CD4-positive, alpha-beta T cell (primary cell): ENCODE data around the gene BRF1. TPM values are rescaled to one million over a fixed set of nuclear protein-coding genes. Genes with fewer than 3 reads are reported as not detected.
"Not testable (repeated sequence)": the region's sequence is repeated elsewhere in the genome, so short reads cannot be mapped to it uniquely, and the experiment has no call there.

ENCODE experiments used
- ATAC-seq: fragments of 200-7000 bp; cut with Tn5 transposase; one replicate; pipeline ENCODE4 v1.10.0; 2022; ENCODE audit warnings: mild to moderate bottlenecking; ENCODE audit not compliant: poor library complexity
- CTCF ChIA-PET: fragments of 350-600 bp; sonication (Branson Sonifier 250); formaldehyde crosslinking; loops from one replicate; lab custom pipeline; 2021; ENCODE audit warnings: antibody characterized with exemption, inconsistent platforms; lab: Charles Lee
- POLR2A ChIA-PET: fragments of 350-600 bp; sonication (Branson Sonifier 250); formaldehyde crosslinking; loops from one replicate; lab custom pipeline; 2021; ENCODE audit warnings: antibody characterized with exemption, inconsistent platforms; lab: Charles Lee
- DNase-seq, 14 experiments: peaks; one replicate each; pipeline ENCODE4 v3.0.0-alpha.2; 2013 to 2020; ENCODE audit warnings: mixed read lengths in 2 of 14
- H3K27ac ChIP-seq, 2 donors: one replicate each; pipeline versions ENCODE4 v1.5.1 to v1.7.0; 2013; ENCODE audit warnings: low read length in 2 of 2, low read depth in 1 of 2, mild to moderate bottlenecking in 1 of 2
- H3K27me3 ChIP-seq, 2 experiments: 1 replicate in 1 of 2; 2 replicates in 1 of 2; pipeline versions ENCODE4 v1.6.1 to v1.7.0; 2013; ENCODE audit warnings: low read length in 2 of 2, control low read depth in 1 of 2, mild to moderate bottlenecking in 1 of 2, moderate library complexity in 1 of 2; ENCODE audit not compliant: insufficient read depth in 2 of 2, control insufficient read depth in 1 of 2
- H3K36me3 ChIP-seq: one replicate; pipeline ENCODE4 v1.6.1; 2013; ENCODE audit warnings: low read length, control low read depth; ENCODE audit not compliant: insufficient read depth
- H3K4me1 ChIP-seq: one replicate; pipeline ENCODE4 v1.6.1; 2013; ENCODE audit warnings: low read length, control low read depth; ENCODE audit not compliant: insufficient read depth
- H3K4me3 ChIP-seq: one replicate; pipeline ENCODE4 v1.5.1; 2013; ENCODE audit warnings: mild to moderate bottlenecking, low read length, moderate library complexity
- H3K9me3 ChIP-seq, 2 experiments: 1 replicate in 1 of 2; 2 replicates in 1 of 2; pipeline versions ENCODE4 v1.6.1 to v1.7.0; 2013; ENCODE audit warnings: low read length in 2 of 2, mild to moderate bottlenecking in 2 of 2, control low read depth in 1 of 2, moderate library complexity in 1 of 2; ENCODE audit not compliant: control insufficient read depth in 1 of 2, insufficient read depth in 1 of 2
- H3K27ac Mint-ChIP-seq: one replicate; pipeline ENCODE4 v1.8.0; 2020; ENCODE audit warnings: mixed read lengths
- H3K27me3 Mint-ChIP-seq: one replicate; pipeline ENCODE4 v1.8.0; 2021; ENCODE audit warnings: mixed read lengths
- H3K36me3 Mint-ChIP-seq: one replicate; pipeline ENCODE4 v1.8.0; 2021; ENCODE audit warnings: low read depth, mixed read lengths
- H3K4me1 Mint-ChIP-seq: one replicate; pipeline ENCODE4 v1.8.0; 2021; ENCODE audit warnings: low read depth, mixed read lengths
- H3K4me3 Mint-ChIP-seq: one replicate; pipeline ENCODE4 v1.8.0; 2020; ENCODE audit warnings: mild to moderate bottlenecking, mixed read lengths
- H3K9me3 Mint-ChIP-seq: one replicate; pipeline ENCODE4 v1.8.0; 2020; ENCODE audit warnings: mixed read lengths
- intact Hi-C, 2 experiments: fragments of 100-400 bp; cut with DNase I in 1 of 2; cut with micrococcal nuclease in 1 of 2; formaldehyde crosslinking; loops; one replicate each; pipeline versions ENCODE4 v1.15.1 to v1.9.0; 2023 to 2025; cut with DNase I, micrococcal nuclease
- total RNA-seq, 174 experiments: library from RNA in 2 of 174; stranded (reverse) in 2 of 174; gene quantifications; one replicate each; pipeline ENCODE4 v1.2.3 and lab custom pipeline; 2021 to 2026
- TF ChIP-seq, protein P1 (sequence below): fragments of 200-600 bp; IDR thresholded peaks from one replicate; pipeline ENCODE4 v1.8.0; 2022; ENCODE audit warnings: antibody characterized with exemption, mild to moderate bottlenecking

Gene BRF1
- total RNA-seq, 2 experiments from 2014 or later = 77.4 to 77.7 TPM

DNA sequence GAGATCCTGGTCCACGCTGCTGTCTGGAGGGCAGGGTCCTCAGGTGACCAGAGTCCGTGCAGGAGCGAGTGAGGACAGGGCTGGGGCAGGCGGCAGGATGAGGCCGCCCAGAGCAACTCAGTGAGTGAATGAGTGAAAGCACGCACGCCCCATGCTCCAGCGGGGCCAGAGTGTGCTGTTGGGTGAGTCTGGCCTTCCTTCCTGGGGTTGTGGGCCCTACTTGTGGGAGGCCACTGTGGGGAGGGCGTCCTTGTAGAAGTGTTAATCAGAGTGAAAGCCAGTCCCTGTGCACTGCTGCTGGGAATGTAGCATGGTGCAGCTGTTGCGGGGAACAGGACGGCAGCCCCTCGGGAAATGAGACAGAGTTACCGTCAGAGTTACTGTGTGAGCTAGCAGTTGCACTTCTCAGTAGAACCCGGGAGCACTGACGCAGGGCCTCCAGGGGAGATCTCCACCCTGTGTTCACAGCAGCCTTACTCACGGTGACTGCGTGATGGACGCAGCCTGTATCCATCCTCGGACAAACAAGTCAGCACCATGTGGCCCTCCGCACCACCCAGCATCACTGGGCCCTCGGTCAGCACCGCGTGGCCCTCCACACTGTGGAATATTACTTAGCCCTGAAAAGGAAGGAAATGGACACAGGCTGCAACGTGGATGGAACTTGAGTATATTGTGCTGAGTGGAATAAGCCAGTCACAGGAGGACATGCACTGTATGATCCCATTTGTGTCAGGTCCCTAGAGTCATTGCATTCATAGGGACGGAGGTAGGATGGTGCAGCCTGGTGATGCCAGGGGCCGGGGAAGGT lies 35.9 kb upstream of the BRF1 start:
- H3K27me3 ChIP-seq = no peaks in the 10 kb centered on the region
- peaks cover 17% of the 10 kb centered on the region for H3K4me1 ChIP-seq
- peaks cover 3% of the 10 kb centered on the region for H3K36me3 ChIP-seq
- H3K27ac Mint-ChIP-seq = no peak overlapping the region
- no peak overlapping the region for H3K4me3 Mint-ChIP-seq
- CTCF ChIA-PET = no interaction called here
- H3K27ac ChIP-seq = no peak overlapping the region
- H3K36me3 Mint-ChIP-seq = no peaks in the 10 kb centered on the region
- H3K4me1 Mint-ChIP-seq = peaks cover 17% of the 10 kb centered on the region
- TF ChIP-seq, protein P1, sequence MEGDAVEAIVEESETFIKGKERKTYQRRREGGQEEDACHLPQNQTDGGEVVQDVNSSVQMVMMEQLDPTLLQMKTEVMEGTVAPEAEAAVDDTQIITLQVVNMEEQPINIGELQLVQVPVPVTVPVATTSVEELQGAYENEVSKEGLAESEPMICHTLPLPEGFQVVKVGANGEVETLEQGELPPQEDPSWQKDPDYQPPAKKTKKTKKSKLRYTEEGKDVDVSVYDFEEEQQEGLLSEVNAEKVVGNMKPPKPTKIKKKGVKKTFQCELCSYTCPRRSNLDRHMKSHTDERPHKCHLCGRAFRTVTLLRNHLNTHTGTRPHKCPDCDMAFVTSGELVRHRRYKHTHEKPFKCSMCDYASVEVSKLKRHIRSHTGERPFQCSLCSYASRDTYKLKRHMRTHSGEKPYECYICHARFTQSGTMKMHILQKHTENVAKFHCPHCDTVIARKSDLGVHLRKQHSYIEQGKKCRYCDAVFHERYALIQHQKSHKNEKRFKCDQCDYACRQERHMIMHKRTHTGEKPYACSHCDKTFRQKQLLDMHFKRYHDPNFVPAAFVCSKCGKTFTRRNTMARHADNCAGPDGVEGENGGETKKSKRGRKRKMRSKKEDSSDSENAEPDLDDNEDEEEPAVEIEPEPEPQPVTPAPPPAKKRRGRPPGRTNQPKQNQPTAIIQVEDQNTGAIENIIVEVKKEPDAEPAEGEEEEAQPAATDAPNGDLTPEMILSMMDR = no peak
- H3K27me3 Mint-ChIP-seq = no peaks in the 10 kb centered on the region
- DNase-seq = no peak
- H3K9me3 Mint-ChIP-seq = no peaks in the 10 kb centered on the region
- intact Hi-C loops = no loop called here
- no peaks in the 10 kb centered on the region for H3K9me3 ChIP-seq
- no peak for ATAC-seq
- POLR2A ChIA-PET = no interaction called here
- H3K4me3 ChIP-seq = no peak overlapping the region

DNA sequence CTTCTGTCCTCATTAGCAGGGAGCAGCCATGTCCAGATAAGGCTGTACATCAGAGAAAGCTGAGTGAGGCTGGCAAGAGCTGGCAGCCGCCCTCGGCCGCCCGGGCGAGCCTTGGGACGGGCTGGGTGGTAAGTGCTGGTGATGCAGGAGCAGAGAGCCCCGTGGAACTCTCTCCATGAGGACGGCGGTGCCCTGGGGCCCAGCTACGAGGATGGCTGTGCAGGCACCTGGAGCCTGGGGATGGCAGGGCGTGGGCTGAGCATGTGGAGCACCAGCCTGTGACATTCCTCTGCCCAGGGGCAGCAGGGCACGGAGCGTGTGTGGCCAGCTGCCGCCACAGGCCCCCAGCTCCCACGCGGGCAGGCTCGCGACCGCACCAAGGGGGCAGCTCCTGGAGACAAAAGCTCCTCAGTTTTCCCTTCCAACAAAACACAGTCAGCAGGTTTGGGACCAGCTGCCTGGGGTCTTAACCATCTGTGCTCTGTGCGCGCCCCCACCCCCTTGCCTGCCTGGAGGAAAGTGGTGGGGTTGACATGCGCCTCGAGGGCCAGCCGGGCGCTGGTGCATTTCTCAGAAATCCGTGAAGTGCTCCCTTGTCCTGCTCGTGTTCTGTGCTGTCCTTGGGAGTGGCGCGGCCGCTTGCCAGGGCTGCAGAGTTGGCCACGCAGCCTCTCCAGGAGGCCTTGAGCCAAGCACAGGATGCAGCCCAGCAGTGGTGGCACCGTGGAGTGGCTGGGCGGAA lies 35.1 kb upstream of the BRF1 start:
- H3K4me1 Mint-ChIP-seq = peaks cover 19% of the 10 kb centered on the region
- Histone ChIP-seq H3K4me3 (no peak overlapping the region), H3K4me1 (peaks cover 25% of the 10 kb centered on the region), H3K27me3 (no peaks in the 10 kb centered on the region), H3K27ac (no peak overlapping the region), H3K36me3 (peaks cover 3% of the 10 kb centered on the region), H3K9me3 (no peaks in the 10 kb centered on the region)
- no peaks in the 10 kb centered on the region for H3K9me3 Mint-ChIP-seq
- CTCF ChIA-PET = no interaction called here
- no peaks in the 10 kb centered on the region for H3K27me3 Mint-ChIP-seq
- POLR2A ChIA-PET = no interaction called here
- DNase-seq (no peak), ATAC-seq (no peak)
- no peak overlapping the region for H3K27ac Mint-ChIP-seq
- TF ChIP-seq, protein P1 = no peak
- intact Hi-C loops = no loop called here
- H3K4me3 Mint-ChIP-seq = no peak overlapping the region
- no peaks in the 10 kb centered on the region for H3K36me3 Mint-ChIP-seq

DNA sequence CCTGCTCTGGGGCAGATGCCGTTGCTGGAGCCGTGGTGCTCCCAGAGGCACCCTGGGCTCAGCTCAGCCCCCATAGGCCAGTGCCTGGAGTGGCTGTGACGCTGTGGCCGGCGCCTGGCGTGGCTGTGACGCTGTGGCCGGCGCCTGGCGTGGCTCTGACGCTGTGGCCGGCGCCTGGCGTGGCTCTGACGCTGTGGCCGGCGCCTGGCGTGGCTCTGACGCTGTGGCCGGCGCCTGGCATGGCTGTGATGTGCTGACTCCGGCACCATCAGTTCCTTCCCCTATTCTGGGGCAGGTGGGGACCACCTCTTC lies 34.4 kb upstream of the BRF1 start:
- H3K27me3 Mint-ChIP-seq, H3K9me3 Mint-ChIP-seq, H3K4me3 ChIP-seq, ATAC-seq, H3K9me3 ChIP-seq, H3K36me3 ChIP-seq, intact Hi-C loops, CTCF ChIA-PET, H3K27ac ChIP-seq, H3K4me3 Mint-ChIP-seq, H3K36me3 Mint-ChIP-seq, POLR2A ChIA-PET, DNase-seq, H3K27ac Mint-ChIP-seq, H3K27me3 ChIP-seq: not testable (repeated sequence)
- peaks cover 31% of the 10 kb centered on the region for H3K4me1 ChIP-seq
- peaks cover 22% of the 10 kb centered on the region for H3K4me1 Mint-ChIP-seq
